CD4-positive, alpha-beta T cell treated with Interleukin-12 subunit alpha and Interleukin-12 subunit beta, for 1 hour (primary cell): ENCODE data around the gene IL4R.

Experiments
- DNase-seq: peaks from one replicate; pipeline ENCODE4 v3.0.0-alpha.2; 2020

IL4R gene

DNA sequence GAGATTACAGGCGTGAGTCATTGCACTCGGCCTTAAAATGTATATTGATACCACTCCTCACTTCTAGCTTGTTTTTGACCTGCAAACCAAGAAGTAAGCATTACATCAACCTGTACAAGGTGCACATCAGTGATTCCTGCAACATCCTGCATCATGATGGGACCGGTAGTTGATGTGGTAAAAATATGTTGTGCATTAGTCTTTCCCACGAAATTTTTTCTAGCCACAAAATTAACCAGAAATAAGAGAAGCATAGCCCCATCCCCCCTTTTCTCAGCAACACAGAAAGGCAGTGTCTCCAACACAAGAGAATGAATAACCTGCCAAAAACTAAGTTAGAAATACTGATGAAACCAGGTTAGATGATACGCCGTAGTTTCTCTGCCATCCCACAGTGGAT lies 24.1 kb upstream of the IL4R start:
- DNase-seq = no peak

DNA sequence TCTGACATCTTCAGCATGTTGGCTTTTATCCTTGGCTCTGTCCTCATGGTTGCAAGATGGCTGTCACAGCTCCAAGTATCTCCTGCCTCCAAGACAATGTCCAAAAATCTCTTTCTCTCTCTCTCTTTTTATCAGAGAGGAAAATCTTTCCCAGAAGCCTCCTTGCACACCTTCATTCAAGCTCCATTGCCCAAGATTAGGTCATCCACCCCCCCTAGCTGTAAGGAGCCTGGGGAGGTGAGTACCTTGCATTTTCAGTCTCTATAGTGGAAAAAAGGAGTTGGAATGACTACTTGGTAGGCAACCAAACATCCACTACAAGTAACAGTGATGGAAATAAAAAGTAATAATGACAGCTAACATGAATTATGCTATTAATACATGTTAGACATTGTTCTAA lies 23.2 kb upstream of the IL4R start:
- DNase-seq = no peak

- DNase-seq = no peak
Measured at GRCh38 chr16:27291106-27291505, 22.7 kb upstream of the IL4R start.

- DNase-seq = no peak
Measured at GRCh38 chr16:27291722-27292240, 22.0 kb upstream of the IL4R start.

- DNase-seq = no peak
Measured at GRCh38 chr16:27293343-27293742, 20.4 kb upstream of the IL4R start.

DNA sequence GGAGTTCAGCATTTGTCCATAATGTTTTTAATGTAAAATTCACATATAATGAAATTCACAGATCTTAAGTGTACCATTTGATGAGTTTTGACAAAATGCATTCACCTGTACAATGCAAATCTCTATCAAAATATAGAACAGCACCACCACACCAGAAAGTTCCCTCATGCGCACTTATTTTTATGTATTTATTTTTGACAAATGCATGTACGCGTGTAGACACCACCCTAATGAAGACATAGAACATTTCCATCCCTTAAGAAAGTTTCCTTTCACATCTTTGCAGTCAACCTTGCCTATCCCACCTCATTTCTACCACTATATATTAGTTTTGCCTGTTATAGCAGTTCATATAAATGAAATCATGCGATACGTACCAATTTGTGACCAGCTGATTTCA lies 15.6 kb upstream of the IL4R start:
- DNase-seq = no peak

GRCh38 chr16:27301236-27301861 lies 12.4 kb upstream of the IL4R start:
- DNase-seq = no peak

DNA sequence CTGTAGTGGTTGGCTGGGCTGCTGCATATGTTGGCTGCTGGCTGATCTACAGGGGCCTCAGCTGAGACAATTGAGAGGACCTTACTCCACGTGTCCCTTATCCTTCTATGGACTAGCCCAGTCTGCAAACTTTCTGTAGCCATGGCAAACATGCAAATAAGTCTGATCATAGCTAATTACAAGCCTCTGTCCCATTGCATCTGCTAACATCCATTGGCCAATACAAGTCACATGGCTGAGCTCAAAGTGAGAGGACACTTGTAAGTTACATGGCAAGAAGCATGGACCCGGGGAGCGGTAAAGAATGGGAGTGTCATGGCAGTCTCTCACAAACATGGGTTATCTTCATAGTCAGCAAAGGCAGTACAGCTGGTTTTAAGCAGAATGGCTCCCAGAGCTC lies 11.6 kb upstream of the IL4R start:
- no peak for DNase-seq

GRCh38 chr16:27303256-27304100 lies 10.3 kb upstream of the IL4R start:
- DNase-seq = no peak

DNA sequence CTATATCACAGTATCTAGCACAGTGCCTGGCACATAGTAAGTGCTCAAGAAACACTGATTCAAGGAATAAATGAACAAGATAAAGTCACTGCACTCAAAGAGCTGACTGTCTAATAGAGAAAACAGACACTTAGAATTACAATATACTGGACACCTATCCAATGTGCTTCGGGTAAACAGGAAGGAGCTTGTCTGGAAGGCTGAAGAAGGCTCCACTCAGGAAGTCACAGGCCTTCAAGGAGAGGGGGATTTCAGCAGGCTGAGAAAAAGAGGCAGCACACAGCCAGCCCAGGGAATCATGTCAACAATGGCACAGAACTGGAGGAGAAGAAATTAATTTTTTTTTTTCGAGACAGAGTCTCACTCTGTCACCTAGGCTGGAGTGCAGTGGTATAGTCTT lies 9.7 kb upstream of the IL4R start:
- DNase-seq = no peak

GRCh38 chr16:27304881-27305745 lies 8.7 kb upstream of the IL4R start:
- DNase-seq = no peak

DNA sequence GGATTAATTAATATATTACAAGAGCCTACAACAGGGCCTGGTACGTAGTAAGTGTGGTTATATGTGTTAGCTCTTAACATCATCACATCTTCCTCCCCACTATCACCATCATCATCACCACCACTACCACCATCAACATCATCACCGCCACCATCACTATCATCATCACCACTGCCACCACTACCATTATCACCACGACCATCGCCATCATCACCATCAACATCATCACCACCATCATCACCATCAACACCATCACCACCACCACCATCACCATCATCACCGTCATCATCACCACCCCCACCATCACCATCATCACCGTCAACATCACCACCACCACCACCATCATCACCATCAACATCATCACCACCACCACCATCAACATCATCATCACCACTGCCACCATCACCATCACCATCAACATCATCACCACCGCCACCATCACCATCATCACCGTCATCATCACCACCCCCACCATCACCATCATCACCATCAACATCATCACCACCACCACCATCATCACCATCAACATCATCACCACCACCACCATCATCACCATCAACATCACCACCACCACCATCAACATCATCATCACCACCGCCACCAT lies 7.8 kb upstream of the IL4R start:
- no peak for DNase-seq

DNA sequence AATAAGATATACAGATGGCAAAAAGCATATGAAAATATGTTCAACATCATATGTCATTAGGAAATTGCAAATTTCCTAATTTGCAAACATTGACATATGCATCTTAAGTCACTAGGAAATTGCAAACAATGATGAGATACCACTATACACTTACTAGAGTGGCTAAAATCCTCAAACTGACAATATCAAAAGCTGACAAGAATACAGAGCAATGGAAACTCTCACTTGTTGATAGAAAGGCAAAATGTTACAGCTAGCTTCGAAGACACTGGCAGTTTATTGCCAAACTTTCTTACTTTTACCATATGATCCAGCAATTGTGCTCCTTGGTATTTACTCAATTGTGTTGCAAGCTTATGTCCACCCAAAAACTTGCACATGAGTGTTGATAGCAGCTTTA lies 5.0 kb upstream of the IL4R start:
- DNase-seq = no peak

GRCh38 chr16:27310576-27311447 lies 3.0 kb upstream of the IL4R start:
- DNase-seq = no peak

DNA sequence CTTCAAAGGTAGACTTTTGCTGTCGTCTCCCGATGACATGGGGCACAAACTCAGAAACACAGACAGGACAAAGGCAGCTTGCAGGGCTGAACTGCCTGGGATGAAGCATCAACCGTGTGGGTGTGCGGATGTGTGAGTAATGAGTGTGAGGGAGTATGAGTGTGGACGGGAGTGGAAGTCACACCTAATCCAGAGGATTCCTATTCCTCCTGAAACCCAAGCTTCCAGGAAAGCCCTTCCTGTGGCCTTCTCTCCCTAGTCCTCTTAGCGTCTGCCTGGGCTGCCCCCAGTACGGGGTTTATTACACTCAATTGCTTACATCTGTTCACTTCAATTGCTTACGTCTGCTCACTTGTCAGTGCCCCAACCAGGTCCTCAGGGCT lies 2.3 kb upstream of the IL4R start:
- no peak for DNase-seq

DNA sequence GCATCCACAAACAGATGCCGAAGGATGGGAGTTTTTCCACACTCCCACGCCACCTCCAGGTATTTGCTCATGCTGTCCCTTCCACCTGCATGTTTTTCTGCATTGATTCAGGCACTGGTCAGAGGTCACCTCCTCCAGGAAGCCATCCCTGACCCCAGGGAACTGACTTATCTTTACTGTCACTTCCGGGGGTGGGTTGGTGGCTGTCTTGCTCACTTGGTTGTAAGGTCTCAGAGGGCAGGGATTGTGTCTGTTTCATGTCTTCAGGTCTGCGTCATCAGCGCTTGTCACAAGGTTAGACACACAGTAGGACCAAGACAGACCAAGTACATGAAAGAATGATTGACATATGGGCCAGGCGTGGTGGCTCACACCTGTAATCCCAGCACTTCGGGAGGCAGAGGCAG lies 1.9 kb upstream of the IL4R start:
- no peak for DNase-seq

DNA sequence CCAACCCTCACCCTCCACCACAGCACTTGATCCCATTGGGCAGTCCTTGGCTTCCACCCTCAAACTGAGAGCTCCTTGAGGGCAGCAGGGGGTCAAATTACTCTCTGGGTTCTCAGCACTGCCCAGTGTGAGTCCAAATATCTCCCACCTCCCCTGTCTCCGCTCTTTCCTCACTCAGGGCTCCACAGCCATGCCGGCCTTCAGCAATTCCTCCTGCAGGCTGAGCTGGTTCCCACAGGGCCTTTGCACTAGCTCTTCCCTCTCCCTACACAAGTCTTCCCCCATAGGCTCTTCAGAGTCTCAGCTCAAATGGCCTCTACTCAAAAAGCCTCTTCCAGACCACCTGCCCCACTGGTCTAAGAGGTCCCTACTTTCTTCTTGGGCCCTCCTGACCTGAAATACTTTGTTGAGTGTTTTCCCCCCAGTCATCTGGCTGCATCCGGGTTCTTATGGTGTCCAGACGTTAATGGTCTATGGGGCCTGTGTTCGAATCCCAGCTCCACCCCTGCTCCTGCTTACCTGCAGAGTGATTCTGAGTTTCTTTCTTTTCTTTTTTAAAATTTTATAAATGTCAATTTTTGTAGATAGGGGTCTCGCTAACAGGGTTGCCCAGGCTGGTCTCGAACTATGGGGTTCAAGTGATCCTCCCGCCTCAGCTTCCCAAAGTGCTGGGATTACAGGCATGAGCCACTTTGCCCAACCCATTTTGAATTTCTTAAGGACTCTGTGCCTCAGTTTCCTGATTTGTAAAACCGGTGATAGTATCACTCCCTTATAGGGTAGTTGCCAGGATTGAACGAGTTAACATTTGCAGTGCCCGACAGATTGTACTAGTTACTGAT lies 973 bp upstream of the IL4R start:
- DNase-seq = no peak

- peak; percentile 54 for DNase-seq
Measured at GRCh38 chr16:27314161-27314723, 468 bp downstream of the IL4R start.

DNA sequence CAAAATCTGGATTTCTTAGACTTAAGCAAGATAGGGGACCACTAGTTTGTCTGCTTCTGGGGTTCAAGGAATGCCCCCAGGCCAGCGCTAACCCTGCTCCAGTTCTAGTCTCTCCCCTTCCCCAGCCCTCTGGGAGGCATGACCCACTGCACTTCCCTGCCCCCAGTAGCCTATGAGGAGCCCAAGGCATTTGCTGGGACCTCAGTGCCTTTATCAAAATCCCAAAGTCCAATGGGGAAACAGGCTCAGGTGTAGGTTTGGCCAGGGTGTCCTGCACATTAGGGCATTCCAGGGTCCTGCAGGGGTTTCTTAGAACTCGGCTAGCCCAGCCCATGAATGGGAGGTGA lies 1.2 kb downstream of the IL4R start:
- no peak for DNase-seq

DNA sequence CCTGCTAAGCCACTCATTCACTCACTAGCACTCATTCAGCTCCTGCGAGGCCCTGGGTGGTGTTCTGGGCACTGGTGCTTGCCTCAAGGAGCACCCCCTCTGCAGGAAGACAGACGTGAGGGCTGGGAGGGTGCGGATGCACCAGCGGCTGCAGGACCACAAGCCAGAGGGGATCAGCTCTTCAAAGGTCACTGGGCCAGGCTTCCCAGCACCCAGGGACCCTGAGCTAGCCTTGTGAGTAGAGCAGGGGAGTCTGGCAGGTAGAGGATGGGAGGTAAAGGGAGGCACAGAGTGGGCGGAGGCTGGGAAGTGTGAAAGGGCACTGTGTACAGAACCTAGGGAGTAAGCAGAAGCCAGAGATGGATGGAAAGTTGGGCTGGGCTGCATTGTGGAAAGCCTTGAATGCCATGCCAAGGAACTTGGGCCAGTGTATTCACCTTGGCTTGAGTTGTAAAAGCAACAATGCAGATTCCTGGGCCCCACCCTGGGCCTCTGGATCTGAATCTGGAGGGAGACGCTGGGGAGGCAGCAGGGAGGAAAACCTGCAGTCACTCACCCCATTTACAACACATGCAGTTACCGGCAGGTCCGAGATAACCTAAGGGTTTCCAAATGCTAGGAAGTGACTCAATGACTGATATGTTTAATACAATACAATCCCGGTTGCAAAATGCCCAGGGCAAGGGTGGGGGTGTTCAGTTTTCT lies 1.7 kb downstream of the IL4R start:
- DNase-seq = peak; percentile 52
